Fibroblast of mammary gland (primary cell): ENCODE measurements around the gene ADIPOR2.

Experiments
- DNase-seq: peaks from one replicate; pipeline ENCODE4 v3.0.0-alpha.2; 2010; ENCODE audit warnings: low read depth
- H3K4me3 ChIP-seq: 2 replicates; pipeline ENCODE4 v1.5.1; 2011; ENCODE audit warnings: low read depth, mild to moderate bottlenecking, low read length, moderate library complexity; ENCODE audit not compliant: control insufficient read depth
- CTCF ChIP-seq: conservative IDR thresholded peaks from 2 replicates; pipeline ENCODE4 v1.5.1; 2011; ENCODE audit warnings: low read depth, low read length, inconsistent platforms; ENCODE audit not compliant: control insufficient read depth, insufficient read depth

The ADIPOR2 gene

GRCh38 chr12:1740161-1740948, 49.5 kb downstream of the ADIPOR2 start:
- TF ChIP-seq CTCF, result no peak
- H3K4me3 ChIP-seq, result no peak overlapping the region
- no peak for DNase-seq

- no peak for TF ChIP-seq CTCF
- no peak overlapping the region for H3K4me3 ChIP-seq
- DNase-seq, result peak; percentile 15
These were observed 50.5 kb downstream of the ADIPOR2 start for GRCh38 chr12:1741154-1741949.

GRCh38 chr12:1744932-1745331, 54.1 kb downstream of the ADIPOR2 start:
- no peak for DNase-seq
- H3K4me3 ChIP-seq, result no peak overlapping the region
- no peak for TF ChIP-seq CTCF

- DNase-seq, result no peak
- TF ChIP-seq CTCF, result no peak
- no peak overlapping the region for H3K4me3 ChIP-seq
These were observed 56.7 kb downstream of the ADIPOR2 start for GRCh38 chr12:1747609-1748008.

GRCh38 chr12:1749019-1749418, 58.1 kb downstream of the ADIPOR2 start:
- no peak for TF ChIP-seq CTCF
- DNase-seq, result no peak

GRCh38 chr12:1750300-1750699, 59.4 kb downstream of the ADIPOR2 start:
- no peak overlapping the region for H3K4me3 ChIP-seq
- DNase-seq, result no peak
- no peak for TF ChIP-seq CTCF

More at GRCh38 chr12:1749019-1749418, 58.1 kb downstream of the ADIPOR2 start:
- no peak overlapping the region for H3K4me3 ChIP-seq
